ENCODE results near the gene ITGA5. TPM values are rescaled to one million over a fixed set of nuclear protein-coding genes. Genes with fewer than 3 reads are reported as not detected.

ITGA5 gene
- total and polyA plus RNA-seq, 2 experiments from 2014 or later, result 402 to 496 TPM

DNA sequence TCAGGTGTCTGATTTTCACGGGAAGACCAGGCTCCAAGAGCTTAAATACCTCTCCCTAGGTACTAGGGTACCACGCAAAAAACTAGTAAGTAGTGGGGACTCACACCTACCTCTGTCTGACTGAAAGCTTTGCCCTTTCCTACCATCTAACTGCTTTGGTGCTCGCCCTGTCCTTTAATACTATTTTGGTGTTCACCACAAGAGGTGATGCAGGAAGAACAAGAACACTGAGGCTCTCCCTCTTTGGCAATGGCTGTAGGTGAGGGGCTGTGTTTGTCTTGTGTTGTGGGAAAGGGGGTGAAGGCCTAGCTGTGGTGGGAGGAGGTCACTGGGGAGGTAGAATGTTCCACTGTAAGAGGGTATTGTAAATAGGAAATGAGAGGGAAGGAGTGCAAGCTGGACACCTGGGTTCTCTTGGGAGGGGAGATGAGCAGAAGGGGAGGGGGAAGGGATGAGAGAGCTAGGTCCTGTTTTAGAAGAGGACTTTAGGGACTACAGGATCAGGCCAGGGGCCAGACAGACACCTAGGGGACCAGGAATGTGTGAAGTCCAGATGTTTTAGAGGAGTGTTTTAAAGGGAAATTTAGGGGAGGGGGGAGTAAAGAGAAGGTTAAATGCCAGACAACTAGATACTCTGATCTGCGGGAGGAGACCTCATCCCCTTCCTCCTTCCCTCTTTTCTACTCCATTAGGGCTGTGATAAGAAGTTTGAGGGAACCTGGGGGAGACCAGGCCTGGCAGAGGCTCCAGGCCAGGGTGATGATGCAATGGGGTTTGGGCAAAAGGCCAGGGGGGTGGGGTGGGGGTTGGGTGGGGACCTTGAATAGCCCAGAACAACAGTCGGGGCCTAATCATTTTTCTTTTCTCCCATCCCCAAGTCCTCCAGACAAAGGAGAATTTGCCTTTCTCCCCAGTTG is 2.1 kb downstream of the ITGA5 start:
- peaks cover 71% of the 10 kb centered on the region for H3F3A ChIP-seq (ENCODE audit: insufficient read depth)
- H3K4me1 ChIP-seq (ENCODE audit: insufficient read depth), result peaks cover 79% of the 10 kb centered on the region

DNA sequence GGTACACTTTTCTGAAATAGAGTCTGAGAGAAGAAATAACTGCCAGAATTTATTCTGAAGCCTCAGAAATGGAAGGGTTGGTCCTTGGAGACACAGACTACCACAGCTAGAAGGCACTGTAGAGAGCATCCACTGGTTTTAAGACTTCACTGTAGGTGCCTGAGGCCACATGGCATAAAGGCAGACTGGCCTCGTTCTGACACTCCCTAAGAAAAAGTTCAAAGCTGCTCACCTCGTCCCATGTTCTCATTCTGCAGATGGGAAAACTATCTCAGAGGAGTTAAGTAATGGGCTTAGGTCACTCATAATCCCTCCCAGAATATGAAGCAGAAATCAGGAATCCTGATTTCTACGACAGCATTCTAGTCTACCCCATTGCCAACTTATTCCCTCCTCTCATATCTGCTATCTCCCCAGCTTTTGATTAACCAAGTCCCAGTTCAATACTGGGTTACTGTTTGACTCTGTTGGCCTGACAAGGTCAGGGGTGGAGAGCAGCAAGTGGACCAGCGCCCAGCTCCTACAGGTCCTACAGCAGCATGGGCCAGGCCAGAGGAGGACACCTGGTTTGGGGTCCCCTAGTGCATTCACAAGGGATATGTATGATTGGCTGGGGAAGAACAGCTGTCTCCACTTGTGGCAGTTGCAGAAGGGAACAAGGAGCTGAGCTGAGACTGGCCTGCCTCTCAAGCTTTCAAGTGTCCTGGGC is 3.7 kb downstream of the ITGA5 start:
- Histone ChIP-seq H3K9me2 (ENCODE audit: insufficient read depth) (no peaks in the 10 kb centered on the region), H3K4me3 (peak overlapping the region; percentile 97; the same call in 1 of the 2 replicates), H4K20me1 (ENCODE audit: insufficient read depth) (peaks cover 8% of the 10 kb centered on the region; the same call in 1 of the 2 replicates), H3K36me3 (ENCODE audit: low read depth) (peaks cover 7% of the 10 kb centered on the region; the same call in 1 of the 2 replicates), H3K4me1 (ENCODE audit: insufficient read depth) (peaks cover 75% of the 10 kb centered on the region), H3K79me2 (ENCODE audit: insufficient read depth) (peaks cover 93% of the 10 kb centered on the region), H3K4me2 (ENCODE audit: unreplicated experiment) (peak overlapping the region; percentile 86), H3F3A (ENCODE audit: insufficient read depth) (peaks cover 69% of the 10 kb centered on the region), H3K27ac (peak overlapping the region; percentile 98), H2AFZ (no peak overlapping the region), H3K9ac (peak overlapping the region; percentile 98), H3K9me3 (ENCODE audit: low read depth) (no peaks in the 10 kb centered on the region), H3K27me3 (replicated peaks; ENCODE audit: insufficient read depth) (no peaks in the 10 kb centered on the region)
- TF ChIP-seq EZH2 (IDR thresholded peaks at IDR 0.05; ENCODE audit: insufficient read depth, poor library complexity, severe bottlenecking) (no peak), EZH2phosphoT487 (IDR thresholded peaks at IDR 0.05; ENCODE audit: insufficient read depth, low read depth) (no peak)
- WGBS, 2 experiments (ENCODE audit: low coverage in 1 of 2, low lambda C conversion rate in 2 of 2, missing lambda C conversion rate in 2 of 2), result 28 to 40% methylated on average over 4 of the region's 4 CpGs
- peak; percentile 60 for DNase-seq
- in situ Hi-C loops (cut with MboI), result no loop called here

More for the DNA sequence above, 2.1 kb downstream of the ITGA5 start:
- no peaks in the 10 kb centered on the region for H3K9me2 ChIP-seq (ENCODE audit: insufficient read depth)
- H3K4me2 ChIP-seq (ENCODE audit: unreplicated experiment), result peak overlapping the region; percentile 86
- H3K79me2 ChIP-seq (ENCODE audit: insufficient read depth), result peaks cover 83% of the 10 kb centered on the region
- WGBS, 2 experiments (ENCODE audit: low coverage in 1 of 2, low lambda C conversion rate in 2 of 2, missing lambda C conversion rate in 2 of 2), result 44% methylated on average over 5 of the region's 5 CpGs
- no peaks in the 10 kb centered on the region for H3K36me3 ChIP-seq (ENCODE audit: low read depth)
- H3K27ac ChIP-seq, result peak overlapping the region; percentile 98
- H3K9ac ChIP-seq, result peak overlapping the region; percentile 98
- H2AFZ ChIP-seq, result no peak overlapping the region
- in situ Hi-C loops (cut with MboI), result no loop called here
- no peaks in the 10 kb centered on the region for H3K27me3 ChIP-seq (replicated peaks; ENCODE audit: insufficient read depth)
- H3K9me3 ChIP-seq (ENCODE audit: low read depth), result no peaks in the 10 kb centered on the region
- H3K4me3 ChIP-seq, result peak overlapping the region; percentile 97
- DNase-seq, result peak; percentile 40
- peaks cover 8% of the 10 kb centered on the region; the same call in 1 of the 2 replicates for H4K20me1 ChIP-seq (ENCODE audit: insufficient read depth)
- no peak for TF ChIP-seq EZH2 (IDR thresholded peaks at IDR 0.05; ENCODE audit: insufficient read depth, poor library complexity, severe bottlenecking)

DNA sequence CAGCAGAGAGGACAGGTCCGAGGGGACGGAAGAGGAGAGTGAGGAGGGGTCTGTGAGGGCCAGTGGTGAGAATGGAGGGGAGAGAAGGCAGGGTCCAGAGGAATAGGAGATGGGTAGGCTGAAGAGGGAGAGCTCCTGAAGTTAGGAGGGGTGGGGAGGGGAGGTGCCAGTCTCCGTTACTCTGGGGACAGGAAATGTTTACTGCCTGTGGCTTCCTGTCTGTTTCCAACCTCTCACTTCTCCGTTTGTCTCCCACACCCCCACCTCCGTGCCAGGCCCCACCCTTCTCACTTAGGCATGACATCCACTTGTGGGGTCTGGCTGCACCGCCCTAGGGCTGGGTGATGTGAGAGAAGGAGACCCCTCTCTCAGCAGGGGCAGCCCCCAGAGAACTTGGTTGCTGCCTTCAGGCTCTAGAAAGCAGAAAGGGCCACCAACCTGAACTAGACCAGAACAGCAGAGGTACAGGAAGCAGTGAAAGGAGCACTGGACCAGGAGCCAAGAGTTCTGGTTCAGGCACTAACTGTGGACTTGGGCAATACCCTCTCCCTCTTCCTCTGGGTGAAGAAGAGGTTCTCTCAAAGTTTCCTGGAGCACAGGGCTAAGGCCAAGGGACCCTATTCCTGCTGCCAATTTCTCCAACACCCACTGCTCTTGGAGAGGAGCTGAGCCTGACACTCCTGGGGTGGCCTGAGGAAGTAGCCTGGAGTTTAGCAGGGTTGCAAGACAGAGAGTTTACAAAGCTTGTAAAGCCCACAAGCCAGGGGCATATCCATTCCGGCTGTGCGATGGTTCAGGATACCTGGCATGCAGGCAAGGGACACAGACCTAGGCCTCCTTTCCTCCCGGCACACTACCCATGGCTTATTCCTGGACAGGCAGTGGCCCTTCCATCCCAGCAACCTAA is 5.5 kb downstream of the ITGA5 start:
- peaks cover 66% of the 10 kb centered on the region for H3K4me1 ChIP-seq (ENCODE audit: insufficient read depth)
- peaks cover 12% of the 10 kb centered on the region; the same call in 1 of the 2 replicates for H3K36me3 ChIP-seq (ENCODE audit: low read depth)
- no peaks in the 10 kb centered on the region for H3K27me3 ChIP-seq (replicated peaks; ENCODE audit: insufficient read depth)
- no peak overlapping the region for H2AFZ ChIP-seq
- H3K4me3 ChIP-seq, result peak overlapping the region; percentile 57
- H3F3A ChIP-seq (ENCODE audit: insufficient read depth), result peaks cover 69% of the 10 kb centered on the region
- WGBS, 2 experiments (ENCODE audit: low coverage in 1 of 2, low lambda C conversion rate in 2 of 2, missing lambda C conversion rate in 2 of 2), result 26 to 35% methylated on average over 9 of the region's 9 CpGs
- peaks cover 8% of the 10 kb centered on the region; the same call in 1 of the 2 replicates for H4K20me1 ChIP-seq (ENCODE audit: insufficient read depth)
- no peaks in the 10 kb centered on the region for H3K9me3 ChIP-seq (ENCODE audit: low read depth)
- DNase-seq, result peak; percentile 69
- TF ChIP-seq EZH2phosphoT487 (IDR thresholded peaks at IDR 0.05; ENCODE audit: insufficient read depth, low read depth), result no peak
- TF ChIP-seq EZH2 (IDR thresholded peaks at IDR 0.05; ENCODE audit: insufficient read depth, poor library complexity, severe bottlenecking), result no peak
- peak overlapping the region; percentile 90 for H3K4me2 ChIP-seq (ENCODE audit: unreplicated experiment)
- H3K9me2 ChIP-seq (ENCODE audit: insufficient read depth), result no peaks in the 10 kb centered on the region
- peak overlapping the region; percentile 98 for H3K27ac ChIP-seq
- H3K79me2 ChIP-seq (ENCODE audit: insufficient read depth), result peaks cover 94% of the 10 kb centered on the region
- in situ Hi-C loops (cut with MboI), result no loop called here
- peak overlapping the region; percentile 86 for H3K9ac ChIP-seq
